Measurements from ENCODE around the gene FCAR. TPM values are rescaled to one million over a fixed set of nuclear protein-coding genes. Genes with fewer than 3 reads are reported as not detected.
A peak's percentile ranks its signal among the peaks of the same experiment; 100 is the strongest.

FCAR gene
- total RNA-seq, 2 donors from 2014 or later, result not detected

DNA sequence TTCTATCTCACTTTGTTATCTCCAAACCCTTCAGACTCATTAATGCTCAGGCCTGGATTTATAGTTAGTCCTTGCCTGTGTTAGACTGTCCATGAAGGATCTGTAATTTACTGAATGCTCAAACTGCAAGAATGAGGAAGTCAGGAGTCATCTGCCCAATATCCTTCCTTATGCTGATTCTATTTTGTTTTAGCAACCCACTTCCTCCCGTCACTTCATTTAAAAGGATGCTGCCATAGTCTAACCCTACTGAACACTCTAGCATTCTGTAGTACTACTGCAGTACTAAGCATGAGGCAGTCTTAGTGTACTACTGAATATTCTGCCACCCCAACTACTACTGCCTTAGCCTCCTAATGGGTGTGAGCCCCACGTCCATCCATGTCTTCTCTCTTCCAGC is 1.5 kb downstream of the FCAR start:
- intact Hi-C loops (cut with DNase I), result no loop called here
- H3K4me1 ChIP-seq, result no peaks in the 10 kb centered on the region
- TF ChIP-seq, protein P1, sequence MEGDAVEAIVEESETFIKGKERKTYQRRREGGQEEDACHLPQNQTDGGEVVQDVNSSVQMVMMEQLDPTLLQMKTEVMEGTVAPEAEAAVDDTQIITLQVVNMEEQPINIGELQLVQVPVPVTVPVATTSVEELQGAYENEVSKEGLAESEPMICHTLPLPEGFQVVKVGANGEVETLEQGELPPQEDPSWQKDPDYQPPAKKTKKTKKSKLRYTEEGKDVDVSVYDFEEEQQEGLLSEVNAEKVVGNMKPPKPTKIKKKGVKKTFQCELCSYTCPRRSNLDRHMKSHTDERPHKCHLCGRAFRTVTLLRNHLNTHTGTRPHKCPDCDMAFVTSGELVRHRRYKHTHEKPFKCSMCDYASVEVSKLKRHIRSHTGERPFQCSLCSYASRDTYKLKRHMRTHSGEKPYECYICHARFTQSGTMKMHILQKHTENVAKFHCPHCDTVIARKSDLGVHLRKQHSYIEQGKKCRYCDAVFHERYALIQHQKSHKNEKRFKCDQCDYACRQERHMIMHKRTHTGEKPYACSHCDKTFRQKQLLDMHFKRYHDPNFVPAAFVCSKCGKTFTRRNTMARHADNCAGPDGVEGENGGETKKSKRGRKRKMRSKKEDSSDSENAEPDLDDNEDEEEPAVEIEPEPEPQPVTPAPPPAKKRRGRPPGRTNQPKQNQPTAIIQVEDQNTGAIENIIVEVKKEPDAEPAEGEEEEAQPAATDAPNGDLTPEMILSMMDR (IDR thresholded peaks at IDR 0.05), result no peak
- no peak overlapping the region for H3K4me3 ChIP-seq
- no peak overlapping the region for H3K27ac ChIP-seq
- DNase-seq (peak in 1 of 4 donors; percentile 8), ATAC-seq (no peak)
- WGBS, 2 donors, result 33 to 51% methylated on average over 2 of the region's 2 CpGs
- H3K9me3 ChIP-seq, result no peaks in the 10 kb centered on the region
- no peaks in the 10 kb centered on the region for H3K36me3 ChIP-seq (replicated peaks in 1 of 2; ENCODE audit: insufficient read depth in 1 of 2, low read depth in 2 of 2)
- H3K27me3 ChIP-seq, result no peaks in the 10 kb centered on the region

DNA sequence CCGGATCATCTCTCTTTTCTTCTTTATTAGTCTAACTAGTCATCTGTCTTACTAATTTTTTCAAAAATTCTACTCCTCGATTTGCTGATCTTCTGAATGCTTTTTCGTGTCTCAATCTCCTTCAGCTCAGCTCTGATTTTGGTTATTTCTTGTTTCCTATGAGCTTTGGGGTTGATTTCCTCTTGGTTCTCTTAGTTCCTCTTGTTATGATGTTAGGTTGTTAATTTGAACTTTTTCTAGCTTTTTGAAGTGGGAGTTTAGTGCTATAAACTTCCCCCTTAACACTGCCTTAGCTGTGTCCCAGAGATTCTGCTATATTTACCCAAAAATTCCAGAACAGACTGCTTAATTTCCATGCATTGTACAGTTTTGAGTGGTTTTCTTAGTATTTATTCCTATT is 3.4 kb downstream of the FCAR start:
- whole genome bisulfite sequencing, 2 donors, result 38 to 43% methylated on average over 3 of the region's 3 CpGs
- DNase-seq (no peak), ATAC-seq (no peak)
- Histone ChIP-seq H3K36me3 (replicated peaks in 1 of 2; ENCODE audit: insufficient read depth in 1 of 2, low read depth in 2 of 2) (no peaks in the 10 kb centered on the region), H3K4me1 (no peaks in the 10 kb centered on the region), H3K4me3 (no peak overlapping the region), H3K27ac (no peak overlapping the region), H3K27me3 (no peaks in the 10 kb centered on the region), H3K9me3 (no peaks in the 10 kb centered on the region)
- TF ChIP-seq, protein P1 (IDR thresholded peaks at IDR 0.05), result no peak
- TF ChIP-seq POLR2A (IDR thresholded peaks at IDR 0.05), result no peak
- intact Hi-C loops (cut with DNase I), result no loop called here

DNA sequence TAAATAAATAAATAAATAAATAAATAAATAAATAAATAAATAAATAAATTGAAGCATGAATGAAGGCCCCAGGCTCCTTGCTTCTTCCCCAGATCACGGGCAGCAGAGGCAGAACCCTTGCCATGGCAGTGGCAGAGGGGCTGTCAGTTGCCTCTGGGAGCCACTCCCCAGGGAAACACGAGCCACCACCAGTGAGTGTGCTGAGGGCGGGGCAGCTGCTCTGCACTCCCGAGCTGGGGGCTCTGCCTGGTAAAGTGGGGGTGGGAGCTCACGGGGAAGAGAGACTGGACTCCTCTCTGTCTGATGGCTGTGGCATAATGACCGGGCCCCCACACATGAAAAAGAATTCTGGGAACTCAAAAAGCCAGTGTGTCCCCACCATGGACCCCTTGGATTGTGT is 7.8 kb downstream of the FCAR start:
- intact Hi-C loops (cut with DNase I), result no loop called here
- Histone ChIP-seq H3K36me3 (replicated peaks in 1 of 2; ENCODE audit: insufficient read depth in 1 of 2, low read depth in 2 of 2) (no peaks in the 10 kb centered on the region), H3K4me1 (no peaks in the 10 kb centered on the region), H3K27ac (no peak overlapping the region), H3K9me3 (no peaks in the 10 kb centered on the region), H3K27me3 (no peaks in the 10 kb centered on the region), H3K4me3 (no peak overlapping the region)
- ATAC-seq (no peak), DNase-seq (no peak)
- WGBS, 2 donors, result 53 to 60% methylated on average over 2 to 6 of the region's 6 CpGs
- TF ChIP-seq, protein P1 (IDR thresholded peaks at IDR 0.05), result no peak
- no peak for TF ChIP-seq POLR2A (IDR thresholded peaks at IDR 0.05)

DNA sequence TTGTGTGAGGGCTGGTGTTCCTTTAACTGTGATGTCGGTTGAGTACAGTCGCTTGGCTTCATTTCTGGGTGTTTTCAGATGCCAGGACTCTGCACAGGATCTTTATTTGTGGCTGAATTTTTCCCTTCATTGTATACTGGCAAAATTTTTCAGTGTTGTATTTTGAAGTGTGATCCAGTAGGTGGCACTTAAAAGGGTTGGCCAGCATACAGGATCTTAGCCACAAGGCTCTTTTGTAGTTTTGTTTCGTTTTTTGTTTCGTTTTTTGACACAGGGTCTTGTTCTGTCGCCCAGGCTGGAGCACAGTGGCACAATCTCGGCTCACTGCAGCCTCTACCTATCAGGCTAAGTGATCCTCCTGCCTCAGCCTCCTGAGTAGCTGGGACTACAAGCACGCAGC is 8.7 kb downstream of the FCAR start:
- intact Hi-C loops (cut with DNase I), result no loop called here
- 47 to 68% methylated on average over 7 of the region's 7 CpGs for WGBS, 2 donors
- Histone ChIP-seq H3K27me3 (no peaks in the 10 kb centered on the region), H3K4me1 (no peaks in the 10 kb centered on the region), H3K9me3 (no peaks in the 10 kb centered on the region), H3K4me3 (no peak overlapping the region), H3K27ac (no peak overlapping the region), H3K36me3 (replicated peaks in 1 of 2; ENCODE audit: insufficient read depth in 1 of 2, low read depth in 2 of 2) (no peaks in the 10 kb centered on the region)
- ATAC-seq, result no peak
- DNase-seq, result no peak
- no peak for TF ChIP-seq POLR2A (IDR thresholded peaks at IDR 0.05)

DNA sequence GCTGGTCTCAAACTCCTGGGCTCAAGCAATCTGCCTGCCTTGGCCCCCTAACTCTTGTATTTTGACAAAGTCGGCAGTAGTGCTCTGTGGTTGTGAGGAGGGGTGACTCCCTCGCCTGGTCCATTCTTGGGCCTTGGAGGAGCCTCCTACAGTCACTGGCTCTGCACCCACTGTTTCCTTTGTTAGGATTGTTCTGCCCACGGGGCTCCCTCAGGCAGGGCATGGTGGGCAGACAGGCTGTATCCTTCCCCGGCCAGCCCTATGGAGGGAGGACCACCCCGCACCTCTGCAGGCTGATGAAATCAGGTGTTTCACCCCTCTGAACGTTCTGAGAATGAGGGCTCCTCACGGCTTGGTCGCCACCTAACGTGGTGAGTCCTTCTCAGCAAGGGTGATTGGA is 9.2 kb downstream of the FCAR start:
- TF ChIP-seq, protein P1 (IDR thresholded peaks at IDR 0.05), result no peak
- TF ChIP-seq POLR2A (IDR thresholded peaks at IDR 0.05), result no peak
- no peak for ATAC-seq
- Histone ChIP-seq H3K27me3 (no peaks in the 10 kb centered on the region), H3K9me3 (no peaks in the 10 kb centered on the region), H3K27ac (no peak overlapping the region), H3K4me3 (no peak overlapping the region), H3K4me1 (no peaks in the 10 kb centered on the region), H3K36me3 (replicated peaks in 1 of 2; ENCODE audit: insufficient read depth in 1 of 2, low read depth in 2 of 2) (no peaks in the 10 kb centered on the region)
- 54% methylated on average over 3 to 9 of the region's 9 CpGs for WGBS, 2 donors
- no peak for DNase-seq
- intact Hi-C loops (cut with DNase I), result no loop called here

Measured in body of pancreas (tissue), 4 donors.